A172 (cell line): Measurements from ENCODE around the gene FOSB. TPM values are rescaled to one million over a fixed set of nuclear protein-coding genes. Genes with fewer than 3 reads are reported as not detected.

Experiments used
- DNase-seq: peaks from one replicate; pipeline ENCODE4 v3.0.0-alpha.2; 2015; ENCODE audit warnings: low spot score
- total RNA-seq: library from RNA; depleted of rRNA; stranded (reverse); fragments of >200 nt; shearing (Covaris generic); gene quantifications from 2 replicates; pipeline ENCODE4 v1.2.3, GENCODE V29; 2014

FOSB gene
- total RNA-seq, 1 experiment from 2014 or later, result not detected

DNA sequence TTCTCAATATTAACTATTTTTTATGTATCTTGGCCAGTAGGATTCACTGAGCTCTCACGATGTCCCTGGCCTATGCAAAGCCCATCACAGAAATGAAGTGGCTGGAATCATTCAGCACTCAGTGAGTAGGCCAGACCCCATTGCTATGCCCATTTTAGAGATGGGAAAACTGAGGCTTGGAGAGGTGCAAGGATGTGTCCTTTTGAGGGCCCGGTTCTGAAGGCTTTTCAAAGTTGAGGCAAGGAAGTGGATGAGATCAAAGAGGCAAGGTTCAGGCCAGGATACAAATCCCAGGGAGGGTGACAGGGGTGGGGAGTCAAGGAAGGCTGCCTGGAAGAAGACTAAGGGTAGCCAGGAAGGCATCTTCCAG lies 25.4 kb upstream of the FOSB start:
- no peak for DNase-seq

DNA sequence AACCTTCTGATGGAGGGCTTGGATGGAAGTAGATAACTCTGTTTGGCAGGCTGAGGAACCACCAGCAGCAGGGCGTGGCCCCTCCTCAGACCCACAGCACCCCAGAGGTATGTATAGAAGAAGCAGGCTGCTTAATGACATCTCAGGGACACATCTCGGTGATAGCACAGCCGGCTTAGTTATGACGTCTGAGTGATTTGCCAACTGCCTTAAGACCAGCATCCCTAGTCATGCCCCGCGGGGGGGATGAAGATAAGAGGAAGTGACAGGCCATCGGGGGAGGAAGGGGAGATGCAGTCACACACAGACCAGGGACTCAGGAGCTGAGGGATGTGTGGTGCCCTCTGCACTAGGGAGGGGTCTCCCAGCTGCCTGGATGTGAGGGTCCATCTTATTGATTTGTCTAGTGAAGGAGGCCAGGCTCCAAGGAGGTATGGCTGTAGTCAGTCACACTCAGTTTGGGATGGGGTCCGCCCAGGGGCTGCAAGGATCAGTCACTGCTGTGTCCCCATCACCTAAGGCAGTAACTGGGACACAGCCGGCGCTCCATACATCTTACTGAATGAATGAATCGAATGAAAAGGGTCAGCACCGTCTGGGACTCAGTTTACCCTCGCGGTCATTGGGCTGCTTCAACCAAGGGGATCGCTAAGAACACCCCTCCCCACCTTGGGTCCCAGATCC lies 24.9 kb upstream of the FOSB start:
- DNase-seq, result peak; percentile 68

DNA sequence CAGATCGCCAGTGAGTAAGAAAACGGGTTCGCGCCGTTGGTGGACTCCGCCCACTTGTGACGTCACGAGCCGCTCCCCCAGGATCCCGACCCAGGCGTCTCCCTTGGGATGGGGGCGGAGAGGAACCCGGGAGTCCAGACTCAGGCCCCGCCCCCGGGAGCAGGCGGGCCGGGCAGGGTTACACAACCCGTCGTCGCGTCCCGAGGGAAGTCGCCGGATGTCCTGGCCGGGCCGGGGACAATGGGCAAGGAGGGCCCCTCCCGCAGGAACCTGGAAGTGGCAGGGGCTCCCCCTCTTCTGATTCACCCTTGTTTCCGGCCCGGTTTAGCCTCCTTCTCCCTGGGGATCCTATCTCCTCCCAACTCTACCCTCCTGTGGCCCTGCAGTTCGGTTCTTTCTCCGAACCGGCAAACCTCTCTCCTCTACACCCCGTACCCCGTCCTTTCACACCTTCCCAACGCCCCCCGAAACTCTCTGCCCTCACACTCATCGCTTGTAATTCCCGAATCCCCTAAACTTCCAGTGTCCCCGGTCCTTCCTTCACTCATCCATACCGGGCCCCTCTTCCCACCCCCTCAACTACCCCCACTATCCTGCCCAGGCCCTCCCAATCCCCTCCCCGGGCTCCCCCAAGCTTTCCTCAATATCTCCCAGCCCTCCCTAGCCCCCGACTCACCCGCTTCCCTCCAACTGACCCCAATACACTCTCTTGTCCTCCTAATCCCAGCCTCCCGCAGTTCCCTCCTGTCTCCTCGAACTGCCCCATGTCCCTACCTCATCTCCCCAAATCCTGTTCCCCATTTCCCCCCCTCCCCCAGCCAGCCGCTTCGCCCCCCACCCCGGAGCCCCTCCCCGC lies 24.1 kb upstream of the FOSB start:
- DNase-seq, result peak; percentile 80

DNA sequence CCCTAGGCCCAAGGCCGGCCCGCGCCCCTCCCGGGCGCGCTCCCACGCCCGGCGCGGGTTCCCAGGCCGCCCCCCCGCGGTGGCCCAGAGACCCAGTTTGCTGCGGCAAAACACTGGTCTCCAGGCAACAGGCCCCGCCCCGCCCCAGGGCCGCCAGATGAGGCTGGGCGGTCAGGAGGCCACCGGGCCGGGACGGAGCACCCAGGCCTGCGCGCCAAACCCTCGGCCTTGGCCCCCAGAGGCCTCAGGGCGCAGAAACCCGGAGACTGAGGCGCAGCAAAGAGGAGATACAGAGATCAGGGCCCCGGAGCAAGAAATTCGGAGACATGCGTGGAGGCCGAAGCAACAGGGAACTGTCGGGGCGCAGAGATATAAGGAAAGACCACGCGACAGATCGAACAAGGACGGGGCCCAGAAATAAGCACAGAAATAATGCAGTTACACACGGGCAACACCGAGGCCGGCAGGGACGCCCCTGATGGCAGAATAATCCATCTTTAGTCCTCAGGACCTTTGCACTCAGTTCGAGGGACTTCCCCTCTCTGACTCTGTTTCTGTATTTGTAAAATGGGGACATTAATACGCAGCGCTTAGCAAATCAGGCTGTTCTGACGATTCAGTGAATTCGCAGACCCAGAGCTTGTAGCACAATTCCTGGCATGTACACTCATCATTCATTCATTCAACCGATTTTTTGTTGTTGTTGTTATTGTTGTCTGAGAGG lies 23.3 kb upstream of the FOSB start:
- DNase-seq, result peak; percentile 33

DNA sequence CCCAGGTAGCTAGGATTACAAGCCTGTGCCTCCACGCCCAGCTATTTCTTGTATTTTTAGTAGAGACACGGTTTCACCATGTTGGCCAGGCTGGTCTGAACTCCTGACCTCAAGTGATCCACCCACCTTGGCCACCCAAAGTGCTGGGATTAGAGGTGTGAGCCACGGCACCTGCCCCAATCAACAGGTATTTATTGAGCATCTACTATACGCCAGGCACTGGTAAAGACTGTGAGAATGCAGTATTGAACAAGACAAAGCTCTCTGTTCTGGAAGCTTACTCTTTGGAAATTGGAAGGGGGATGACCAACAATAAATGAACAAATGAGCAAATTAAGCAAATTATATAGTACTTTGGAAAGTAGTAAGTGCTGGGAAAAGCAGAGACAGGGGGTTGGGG lies 22.7 kb upstream of the FOSB start:
- no peak for DNase-seq

DNA sequence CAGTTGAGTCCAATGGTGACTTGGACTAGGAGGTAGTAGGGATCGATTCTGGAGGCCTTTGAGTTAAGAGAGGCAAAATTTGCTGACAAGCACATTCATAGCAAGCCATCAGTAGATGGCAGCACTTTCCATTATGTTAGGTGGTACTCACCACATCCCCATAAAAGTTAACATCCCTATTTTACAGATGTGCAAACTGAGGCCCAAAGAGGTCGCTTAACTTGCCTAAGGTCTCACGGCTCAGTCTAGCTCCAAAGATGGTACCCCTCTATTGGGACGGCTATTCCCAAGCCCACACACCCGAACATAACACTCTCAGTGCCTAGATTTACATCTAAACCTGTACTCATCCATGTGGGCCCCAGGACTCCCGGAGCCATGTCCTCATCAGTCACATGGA lies 21.5 kb upstream of the FOSB start:
- peak; percentile 31 for DNase-seq

DNA sequence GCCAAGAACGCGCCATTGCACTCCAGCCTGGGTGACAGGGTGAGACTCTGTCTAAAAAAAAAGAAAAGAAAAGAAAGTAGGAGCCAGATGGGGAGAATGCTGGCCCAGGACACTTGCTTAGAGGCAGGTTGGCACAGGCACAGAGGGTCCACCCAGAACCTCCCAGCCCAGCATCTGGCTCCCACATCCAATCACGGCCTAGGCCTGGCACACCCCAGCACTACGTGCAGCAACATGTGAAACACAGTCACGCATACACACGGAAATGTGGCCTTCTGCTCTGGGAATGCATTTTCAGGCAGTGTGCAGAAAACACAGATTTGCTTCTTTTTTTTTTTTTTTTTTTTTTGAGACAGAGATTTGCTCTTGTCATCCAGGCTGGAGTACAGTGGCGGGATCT lies 20.9 kb upstream of the FOSB start:
- DNase-seq, result no peak

DNA sequence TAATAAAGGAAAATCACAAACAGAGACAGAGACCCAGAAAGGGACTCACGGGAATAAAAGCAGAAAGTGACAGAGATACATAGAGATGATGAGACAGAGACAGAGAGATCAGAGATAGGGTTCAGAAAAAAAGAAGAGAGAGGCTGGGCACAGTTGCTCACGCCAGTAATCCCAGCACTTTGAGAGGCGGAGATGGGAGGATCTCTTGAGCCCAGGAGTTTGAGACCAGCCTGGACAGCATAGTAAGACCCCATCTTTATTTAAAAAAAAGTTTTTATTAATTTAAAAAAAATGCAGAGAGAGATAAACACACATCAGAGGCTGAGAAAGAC lies 19.4 kb upstream of the FOSB start:
- no peak for DNase-seq

DNA sequence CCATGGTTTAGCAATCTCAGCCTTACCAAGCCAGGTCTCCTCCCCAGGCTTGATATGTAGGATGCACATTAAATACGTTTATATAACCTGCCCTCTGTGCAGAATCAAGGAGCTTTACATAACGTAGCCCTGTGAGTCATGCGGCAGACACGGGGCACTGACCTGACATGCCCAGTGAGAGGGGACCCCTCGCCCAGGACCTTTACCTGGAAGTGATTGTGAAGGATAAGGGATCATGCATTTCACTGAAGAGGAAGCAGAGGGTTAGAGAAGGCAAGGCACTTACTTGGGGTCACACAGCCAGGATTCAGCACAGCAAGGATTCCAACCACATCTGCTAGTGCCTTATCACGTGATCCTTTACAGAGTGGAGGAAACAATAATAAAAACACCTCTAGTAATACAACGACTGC lies 18.9 kb upstream of the FOSB start:
- no peak for DNase-seq

DNA sequence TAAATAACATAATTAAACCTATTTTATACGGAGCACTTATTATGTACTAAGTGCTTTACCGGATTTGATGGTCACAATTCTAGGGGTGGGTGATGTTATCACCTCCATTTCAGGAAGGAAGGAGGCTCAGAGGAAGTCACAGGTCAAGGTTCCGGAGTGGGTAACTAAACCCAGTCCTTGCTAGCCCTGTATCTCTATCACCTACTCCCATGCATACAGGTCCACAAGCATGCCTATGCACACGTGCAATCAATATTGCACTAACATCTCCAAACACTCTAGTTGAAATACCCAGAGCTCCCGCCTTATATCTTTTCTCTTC lies 17.8 kb upstream of the FOSB start:
- no peak for DNase-seq

DNA sequence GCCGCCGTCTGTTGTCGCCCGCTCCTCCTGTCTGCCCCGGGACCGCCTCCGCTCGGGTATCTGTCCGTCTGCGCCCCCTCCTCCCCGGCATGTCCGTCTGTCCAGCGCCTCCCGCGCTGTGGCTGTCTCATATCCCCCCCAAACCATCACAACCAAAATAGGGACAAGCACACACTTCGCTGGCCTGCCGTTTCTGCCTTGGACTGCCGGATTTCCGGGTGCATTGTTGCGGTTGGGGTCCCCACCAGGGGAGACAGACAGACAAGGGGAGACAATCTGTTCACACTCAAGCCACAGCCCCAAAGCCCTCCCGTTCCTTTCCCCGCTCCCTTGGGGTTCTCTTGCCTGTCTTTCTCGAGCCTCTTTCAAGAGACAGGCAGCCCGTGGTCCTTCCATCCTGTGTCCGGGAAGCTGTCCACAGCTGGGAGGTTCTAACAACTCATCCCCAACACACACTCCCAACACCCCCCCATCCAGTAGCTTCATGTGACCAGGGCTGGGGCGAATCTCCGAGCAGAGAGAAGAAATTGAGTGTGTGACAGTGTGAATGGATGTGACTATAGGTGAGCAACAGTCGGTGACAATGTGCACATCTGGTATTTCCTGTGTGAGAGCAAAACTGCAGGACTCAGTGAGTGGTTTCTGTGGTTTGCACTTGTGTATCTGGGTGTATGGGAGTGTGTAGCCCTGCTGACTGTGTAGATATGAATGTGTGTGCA lies 16.5 kb upstream of the FOSB start:
- DNase-seq, result no peak

DNA sequence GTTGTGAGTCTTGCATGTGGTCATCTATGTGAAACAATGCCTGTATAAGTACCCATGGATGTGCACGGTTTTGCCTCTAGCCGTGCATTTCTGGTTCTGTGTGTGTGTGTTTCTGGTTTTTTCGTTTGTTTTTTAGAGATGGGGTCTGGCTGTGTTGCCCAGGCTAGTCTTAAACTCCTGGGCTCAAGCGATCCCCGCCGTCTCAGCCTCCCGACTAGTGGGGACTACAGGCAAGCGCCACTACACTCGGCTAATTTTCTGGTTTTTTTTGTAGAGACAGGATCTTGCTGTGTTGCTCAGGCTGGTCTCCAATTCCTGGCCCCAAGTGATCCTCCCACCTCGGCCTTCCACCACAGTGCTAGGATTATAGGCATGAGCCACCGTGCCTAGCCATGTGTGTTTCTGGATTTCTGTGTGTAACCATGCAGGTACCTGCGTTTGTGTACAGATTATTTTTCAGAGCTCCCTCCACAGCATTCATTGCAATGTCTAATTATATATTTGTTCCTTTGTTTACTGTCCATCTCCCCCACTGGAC lies 15.9 kb upstream of the FOSB start:
- DNase-seq, result no peak

DNA sequence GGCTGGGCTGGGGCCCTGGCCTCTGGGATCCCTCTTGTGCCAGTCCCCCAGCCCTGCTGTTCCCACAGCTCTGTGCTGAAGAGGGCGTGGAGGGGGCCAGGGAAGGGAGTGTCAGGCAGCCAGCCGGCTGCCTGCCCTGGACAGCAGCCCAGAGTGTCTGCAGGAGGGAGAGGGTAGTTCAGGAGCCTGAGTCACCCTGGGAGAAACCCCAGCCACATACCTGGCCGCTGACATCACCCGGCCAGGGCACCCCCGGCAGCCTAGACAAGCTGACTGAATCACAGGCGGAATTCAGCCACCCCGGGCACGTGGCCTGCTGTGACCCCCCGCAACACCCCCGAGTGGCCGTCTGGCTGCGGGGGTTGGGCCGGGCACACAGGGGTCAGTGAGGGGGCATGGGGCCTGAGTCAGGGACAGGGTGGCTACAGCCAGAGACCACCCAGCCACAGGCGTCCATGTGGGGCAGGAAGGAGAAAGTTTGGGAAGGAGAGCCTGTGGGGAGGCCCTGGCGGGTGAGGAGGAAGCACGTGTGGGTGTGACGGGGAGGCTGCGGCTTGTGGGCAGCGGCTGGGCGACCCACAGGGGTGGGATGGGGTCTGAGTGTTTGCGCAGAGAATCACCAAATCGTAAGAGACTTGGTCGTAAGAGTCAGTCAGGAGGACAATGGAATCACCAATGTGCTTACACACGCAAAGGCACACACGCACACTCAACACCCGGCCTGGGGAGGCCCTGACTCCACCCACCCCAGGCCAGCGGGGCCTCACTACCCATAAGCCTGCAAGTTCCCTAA lies 11.9 kb upstream of the FOSB start:
- peak; percentile 96 for DNase-seq

DNA sequence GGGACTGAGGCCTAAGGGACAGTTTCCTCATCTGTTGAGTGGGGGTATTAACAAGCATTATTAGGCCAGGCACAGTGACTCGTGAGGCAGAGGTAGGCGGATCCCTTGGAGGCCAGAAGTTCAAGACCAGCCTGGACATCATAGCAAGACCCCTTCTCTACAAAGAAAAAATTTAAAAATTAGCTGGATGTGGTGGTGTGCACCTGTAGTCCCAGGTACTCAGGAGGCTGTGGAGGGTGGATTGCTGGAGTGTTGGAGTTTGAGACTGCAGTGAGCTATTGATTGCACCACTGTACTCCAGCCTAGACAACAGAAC lies 11.3 kb upstream of the FOSB start:
- DNase-seq, result no peak

DNA sequence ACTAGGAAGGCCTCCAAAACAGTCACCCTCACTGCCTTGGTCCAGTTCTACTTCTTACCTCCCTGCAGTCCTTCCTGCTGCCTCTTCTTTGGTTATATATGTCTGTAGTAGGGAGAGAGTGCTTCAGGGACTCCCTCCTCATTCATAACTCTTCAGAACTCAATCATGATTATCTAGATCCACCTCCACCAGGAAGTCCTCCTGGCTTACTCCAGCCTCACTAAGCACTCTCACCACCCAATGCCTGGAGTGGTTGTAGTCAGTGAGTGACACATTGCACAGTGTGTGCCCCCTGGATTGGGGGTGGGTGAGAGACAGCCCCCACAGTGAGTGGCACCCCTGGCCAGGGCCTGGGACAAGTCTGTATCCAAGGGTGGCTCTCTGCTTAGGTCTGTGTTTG lies 10.0 kb upstream of the FOSB start:
- no peak for DNase-seq

DNA sequence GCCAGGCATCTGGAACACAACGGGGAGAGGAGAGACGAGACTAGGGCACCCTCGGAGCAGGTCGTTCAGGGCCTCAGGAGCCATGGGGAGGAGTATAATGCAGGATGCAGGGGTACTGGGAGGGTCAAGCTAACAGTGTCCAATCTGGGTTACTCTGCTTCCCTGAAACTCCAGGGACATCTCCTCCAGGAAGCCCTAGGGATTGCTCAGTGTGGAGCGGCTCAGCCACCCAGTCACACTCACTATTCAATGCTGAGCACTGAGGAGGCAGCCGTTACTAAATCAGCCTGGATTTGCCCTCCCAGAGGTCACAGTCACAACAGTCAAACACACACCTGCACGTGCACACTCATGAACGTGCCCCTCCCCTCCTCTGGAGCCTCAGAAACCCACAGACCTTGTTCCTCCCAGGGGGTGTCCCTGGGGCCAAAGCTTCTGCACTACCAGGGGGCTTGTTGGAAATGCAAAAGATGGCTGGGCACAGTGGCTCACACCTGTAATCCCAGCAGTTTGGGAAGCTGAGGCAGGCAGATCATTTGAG lies 6.9 kb upstream of the FOSB start:
- DNase-seq, result no peak

DNA sequence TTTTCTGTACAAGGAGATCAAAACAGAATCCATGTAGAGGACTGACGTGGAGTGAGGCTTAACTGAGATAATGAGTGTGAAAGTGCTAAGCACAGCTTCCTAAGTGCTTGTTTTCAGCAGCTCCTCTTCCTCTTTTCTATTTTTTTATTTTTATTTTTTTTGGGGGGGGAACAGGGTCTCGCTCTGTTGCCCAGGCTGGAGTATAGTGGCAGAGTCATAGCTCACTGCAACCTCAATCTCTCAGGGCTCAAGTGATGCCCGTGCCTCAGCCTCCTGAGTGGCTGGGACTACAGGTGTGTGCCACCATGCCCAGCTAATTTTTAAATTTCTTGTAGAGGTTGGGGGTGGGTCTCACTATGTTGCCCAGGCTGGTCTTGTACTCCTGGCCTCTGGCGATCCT lies 5.6 kb upstream of the FOSB start:
- DNase-seq, result no peak

DNA sequence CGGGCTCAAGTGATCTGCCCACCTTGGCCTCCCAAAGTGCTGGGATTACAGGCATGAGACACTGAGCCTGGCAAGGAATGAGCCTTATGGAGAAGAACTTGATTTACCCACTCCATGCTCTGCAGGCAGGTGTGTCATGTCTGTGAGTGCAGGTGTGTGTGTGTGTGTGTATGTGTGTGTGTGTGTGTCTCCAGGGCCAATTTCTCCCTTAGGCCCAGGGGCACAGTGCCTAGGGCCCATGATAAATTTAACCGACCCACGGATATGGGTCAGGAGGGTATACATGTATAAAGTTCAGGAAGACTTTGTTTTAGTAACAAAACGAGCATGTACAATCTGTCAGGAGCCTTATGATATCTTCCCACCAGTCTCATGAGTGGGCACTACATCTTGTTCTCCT lies 4.6 kb upstream of the FOSB start:
- DNase-seq, result no peak

DNA sequence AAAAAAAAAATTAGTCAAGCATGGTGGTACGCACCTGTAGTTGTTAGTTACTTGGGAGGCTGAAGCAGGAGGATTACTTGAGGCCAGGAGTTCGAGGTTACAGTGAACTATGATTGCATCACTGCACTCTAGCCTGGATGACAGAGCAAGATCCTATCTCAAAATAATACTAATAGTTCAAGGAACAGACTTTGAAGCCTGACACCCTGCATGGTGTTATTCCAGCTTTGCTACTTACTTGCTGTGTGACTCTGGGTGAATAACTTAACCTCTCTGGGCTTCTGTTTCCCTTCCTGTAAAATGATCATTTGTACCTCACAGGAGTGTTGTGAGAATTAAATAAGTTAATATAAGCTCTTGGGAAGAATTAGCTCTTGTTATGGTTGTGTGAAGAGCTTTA lies 3.5 kb upstream of the FOSB start:
- DNase-seq, result no peak

DNA sequence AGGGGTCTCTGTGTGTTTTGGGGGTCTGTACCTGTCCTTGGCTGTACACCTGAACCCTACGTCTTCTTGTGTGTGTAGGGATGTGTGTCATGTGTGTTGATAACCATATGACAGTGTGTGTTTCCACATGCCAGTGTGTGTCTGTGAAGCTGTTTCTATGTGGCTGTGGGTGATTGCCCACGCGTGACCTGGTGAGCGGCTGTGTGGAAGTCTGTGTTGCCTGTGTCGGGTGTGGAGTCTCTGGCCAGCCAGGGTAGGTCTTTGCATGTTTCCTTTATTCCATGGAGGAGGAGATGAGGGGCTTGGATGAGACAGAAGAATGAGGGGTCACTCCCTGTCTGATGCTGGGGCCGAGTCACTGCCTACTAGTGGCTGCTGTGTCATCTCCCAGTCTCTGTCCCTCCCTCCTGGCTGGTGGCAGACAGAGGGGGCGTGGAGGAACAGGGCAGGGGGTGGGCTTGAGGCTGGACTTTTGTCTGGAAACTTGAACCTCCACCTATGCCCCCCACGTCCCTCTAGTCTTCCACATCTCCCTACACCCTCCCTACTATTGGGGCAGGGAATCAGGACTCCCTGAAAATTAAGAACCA lies 2.8 kb upstream of the FOSB start:
- DNase-seq, result no peak

DNA sequence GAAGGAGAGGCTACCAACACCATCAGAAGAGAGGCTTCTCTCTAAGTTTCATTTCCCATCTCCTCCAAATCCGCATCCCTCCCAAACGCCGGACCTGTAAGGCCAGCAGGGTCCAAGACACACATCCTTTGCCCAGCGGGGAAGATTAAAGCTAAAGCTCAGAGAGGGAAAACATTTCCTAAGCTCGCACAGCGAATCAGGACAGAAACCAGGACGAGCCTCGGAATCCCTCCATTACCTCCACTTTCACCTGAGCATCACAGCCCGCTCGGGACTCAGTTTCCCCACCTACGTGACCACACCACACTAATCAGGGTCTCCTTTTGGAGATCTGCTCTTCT lies 711 bp upstream of the FOSB start:
- DNase-seq, result no peak
